Fibroblast of skin of abdomen (primary cell): ENCODE data around the gene PILRA.
"Not testable (repeated sequence)": the region's sequence is repeated elsewhere in the genome, so short reads cannot be mapped to it uniquely, and the experiment has no call there.

ENCODE experiments used
- DNase-seq: peaks from one replicate; pipeline ENCODE4 v3.0.0-alpha.2; 2013

The PILRA gene

DNA sequence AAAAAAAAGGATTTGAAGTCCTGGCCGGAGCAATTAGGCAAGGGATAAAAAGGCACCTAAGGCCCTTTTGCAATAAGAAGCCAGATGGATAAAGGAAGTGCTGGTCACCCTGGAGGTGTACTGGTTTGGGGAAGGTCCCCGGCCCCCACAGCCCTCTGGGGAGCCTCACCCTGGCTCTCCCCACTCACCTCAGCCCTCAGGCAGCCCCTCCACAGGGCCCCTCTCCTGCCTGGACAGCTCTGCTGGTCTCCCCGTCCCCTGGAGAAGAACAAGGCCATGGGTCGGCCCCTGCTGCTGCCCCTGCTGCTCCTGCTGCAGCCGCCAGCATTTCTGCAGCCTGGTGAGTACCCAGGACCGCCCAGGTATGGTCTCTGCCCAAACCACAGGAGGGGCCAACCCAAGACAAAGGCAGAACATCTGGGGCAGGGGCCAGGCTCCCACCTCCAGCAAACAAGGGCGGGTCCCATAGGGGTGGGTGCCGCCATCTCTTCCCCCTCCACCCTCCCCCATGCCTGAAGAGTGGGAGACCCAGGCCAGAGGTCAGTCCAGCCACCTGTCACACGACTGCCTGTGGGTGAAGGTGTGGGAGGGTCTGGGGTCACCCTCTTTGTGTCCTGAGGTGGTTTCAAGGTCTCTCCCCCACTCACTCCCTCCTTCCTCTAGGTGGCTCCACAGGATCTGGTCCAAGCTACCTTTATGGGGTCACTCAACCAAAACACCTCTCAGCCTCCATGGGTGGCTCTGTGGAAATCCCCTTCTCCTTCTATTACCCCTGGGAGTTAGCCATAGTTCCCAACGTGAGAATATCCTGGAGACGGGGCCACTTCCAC, 15.0 kb upstream of the PILRA start, which contains the start of gene PILRB:
PILRB (plus strand) TSS at position 91 of the 830 bp plus-strand sequence; CDS start at position 277, 186 bp downstream.
- no peak for DNase-seq

DNA sequence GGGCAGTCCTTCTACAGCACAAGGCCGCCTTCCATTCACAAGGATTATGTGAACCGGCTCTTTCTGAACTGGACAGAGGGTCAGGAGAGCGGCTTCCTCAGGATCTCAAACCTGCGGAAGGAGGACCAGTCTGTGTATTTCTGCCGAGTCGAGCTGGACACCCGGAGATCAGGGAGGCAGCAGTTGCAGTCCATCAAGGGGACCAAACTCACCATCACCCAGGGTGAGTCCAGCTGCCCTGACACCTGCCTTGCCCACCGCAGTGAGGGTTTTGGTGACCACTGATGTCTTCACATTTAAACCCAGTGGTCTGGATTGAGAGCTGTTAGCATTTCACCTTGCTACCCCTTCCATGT, 14.5 kb upstream of the PILRA start:
- no peak for DNase-seq

DNA sequence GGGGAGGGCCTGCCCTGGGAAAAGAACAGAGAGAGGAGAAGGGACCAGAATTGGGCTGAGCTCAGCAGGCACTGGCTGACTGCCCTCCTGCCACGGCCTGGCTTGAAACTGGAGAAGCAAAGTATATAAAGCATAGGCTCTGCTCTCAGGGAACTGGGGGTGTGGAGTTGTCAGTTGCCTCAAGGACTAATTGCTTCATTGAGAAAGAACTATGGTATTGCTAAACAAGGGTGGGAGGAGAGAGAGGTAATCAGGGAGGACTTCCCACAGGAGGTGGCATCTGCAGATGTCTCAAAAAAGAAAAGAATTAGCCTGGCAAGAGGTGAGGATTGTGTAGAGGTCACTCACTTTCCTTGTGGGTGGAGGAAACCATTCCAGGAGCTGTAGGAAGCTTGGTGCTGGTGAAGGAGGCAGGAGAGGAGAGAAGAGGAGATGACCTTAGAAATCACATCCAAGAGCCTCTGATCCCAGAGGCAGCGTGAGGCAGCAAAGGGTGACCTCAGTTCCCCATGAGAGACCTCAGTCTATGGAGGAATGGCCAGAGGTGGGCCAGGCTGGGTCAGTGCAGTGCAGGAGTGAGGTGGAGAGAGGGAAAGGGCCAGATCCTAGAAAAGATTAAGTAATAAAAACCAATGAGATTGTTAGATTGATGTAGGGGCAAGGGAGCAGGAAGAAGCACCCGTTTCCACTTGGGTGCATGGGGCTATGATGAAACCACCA, 13.0 kb upstream of the PILRA start:
- no peak for DNase-seq

DNA sequence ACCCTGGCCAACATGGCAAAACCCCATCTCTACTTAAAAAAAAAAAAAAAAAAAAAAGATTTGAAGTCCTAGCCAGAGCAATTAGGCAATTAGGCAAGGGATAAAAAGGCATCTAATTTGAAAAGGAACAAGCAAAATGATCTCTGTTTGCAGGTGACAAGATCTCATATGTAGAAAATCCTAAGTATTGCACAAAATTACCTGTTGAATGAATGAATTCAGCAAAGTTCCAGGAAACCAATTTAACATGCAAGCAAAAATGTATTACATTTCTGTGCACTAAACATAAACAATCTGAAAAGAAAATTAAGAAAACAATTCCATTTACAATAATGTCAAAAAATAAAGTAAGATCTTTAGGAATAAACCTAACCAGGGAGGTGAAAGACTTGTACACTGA, 10.2 kb upstream of the PILRA start:
- no peak for DNase-seq

DNA sequence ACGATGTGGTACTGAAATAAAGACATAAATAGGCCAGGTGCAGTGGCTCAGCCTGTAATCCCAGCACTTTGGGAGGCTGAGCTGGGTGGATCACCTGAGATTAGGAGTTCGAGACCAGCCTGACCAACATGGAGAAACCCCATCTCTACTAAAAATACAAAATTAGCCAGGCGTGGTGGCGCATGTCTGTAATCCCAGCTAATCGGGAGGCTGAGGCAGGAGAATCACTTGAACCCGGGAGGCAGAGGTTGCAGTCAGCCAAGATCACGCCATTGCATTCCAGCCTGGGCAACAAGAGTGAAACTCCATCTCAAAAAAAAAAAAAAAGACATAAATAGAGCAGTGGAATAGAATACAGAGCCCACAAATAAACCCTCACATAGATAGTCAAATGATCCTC, 9.5 kb upstream of the PILRA start:
- DNase-seq = not testable (repeated sequence)

DNA sequence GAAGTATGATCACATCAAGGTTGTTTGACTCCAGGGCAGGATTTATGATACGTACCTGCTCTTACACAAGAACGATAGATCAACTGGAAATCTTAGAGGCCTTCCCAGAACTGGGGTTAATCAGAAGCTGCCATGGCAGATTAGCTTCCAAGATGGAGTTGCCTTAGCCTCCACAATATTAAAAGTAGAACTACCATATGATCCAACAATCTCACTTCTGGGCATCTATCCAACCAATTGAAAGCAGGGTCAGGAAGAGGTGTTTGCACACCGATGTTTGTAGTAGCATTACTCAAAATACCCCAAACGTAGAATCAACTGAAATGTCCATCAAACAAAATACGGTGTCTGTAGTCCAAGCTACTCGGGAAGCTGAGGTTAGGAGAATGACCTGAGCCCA, 8.8 kb upstream of the PILRA start:
- no peak for DNase-seq

DNA sequence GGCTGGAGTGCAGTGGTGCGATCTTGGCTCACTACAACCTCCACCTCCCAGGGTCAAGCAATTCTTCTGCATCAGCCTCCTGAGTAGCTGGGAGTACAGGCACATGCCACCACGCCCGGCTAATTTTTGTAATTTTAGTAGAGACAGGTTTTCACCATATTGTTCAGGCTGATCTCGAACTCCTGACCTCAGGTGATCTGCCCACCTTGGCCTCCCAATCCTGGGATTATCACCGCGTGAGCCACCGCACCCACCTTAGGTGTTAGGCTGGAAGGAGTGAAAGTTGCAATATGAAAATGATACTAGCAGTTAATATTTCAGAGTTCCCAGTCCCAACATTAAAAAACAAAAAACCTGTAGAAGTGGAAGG, 7.3 kb upstream of the PILRA start:
- not testable (repeated sequence) for DNase-seq

DNA sequence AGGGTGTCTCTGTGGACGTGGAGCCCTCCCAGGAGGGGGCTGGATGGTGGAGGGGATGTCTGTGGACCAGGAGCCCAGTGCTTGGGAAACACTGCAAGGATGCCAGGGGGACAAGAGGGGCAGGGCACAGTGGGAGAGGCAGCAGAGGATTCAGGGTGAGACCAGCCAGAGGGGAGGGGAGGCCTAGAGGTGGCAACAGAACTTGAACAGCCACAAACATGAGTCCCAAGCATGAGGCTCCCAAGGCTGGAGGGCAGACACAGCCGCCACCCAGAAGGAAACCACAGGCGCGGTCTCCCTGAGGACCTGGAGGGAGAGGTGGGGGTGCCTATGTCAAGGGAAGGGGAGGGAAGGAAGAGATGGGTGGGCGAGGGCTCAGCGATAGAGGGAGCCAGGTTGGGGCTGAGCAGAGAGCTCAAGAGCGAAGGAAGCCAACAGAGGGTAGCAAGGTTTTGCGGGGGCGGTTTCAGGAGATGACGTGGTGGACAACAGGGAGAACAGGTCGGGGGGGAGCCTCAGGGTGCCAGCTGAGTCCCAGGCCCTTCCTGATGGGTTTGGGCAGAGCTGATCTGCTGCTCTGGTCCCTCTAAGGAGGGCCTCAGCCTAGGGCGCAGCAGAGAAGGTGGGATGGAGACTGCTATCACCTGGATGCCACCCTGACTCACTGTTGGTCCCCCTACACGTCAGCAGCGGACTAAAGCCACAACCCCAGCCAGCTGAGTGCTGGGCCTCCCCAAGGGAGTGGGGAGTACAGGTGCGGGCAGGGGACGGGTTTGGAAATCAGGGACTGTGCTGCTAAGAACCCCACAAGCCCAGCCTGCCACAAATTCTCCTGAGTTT, 6.7 kb upstream of the PILRA start:
- no peak for DNase-seq

DNA sequence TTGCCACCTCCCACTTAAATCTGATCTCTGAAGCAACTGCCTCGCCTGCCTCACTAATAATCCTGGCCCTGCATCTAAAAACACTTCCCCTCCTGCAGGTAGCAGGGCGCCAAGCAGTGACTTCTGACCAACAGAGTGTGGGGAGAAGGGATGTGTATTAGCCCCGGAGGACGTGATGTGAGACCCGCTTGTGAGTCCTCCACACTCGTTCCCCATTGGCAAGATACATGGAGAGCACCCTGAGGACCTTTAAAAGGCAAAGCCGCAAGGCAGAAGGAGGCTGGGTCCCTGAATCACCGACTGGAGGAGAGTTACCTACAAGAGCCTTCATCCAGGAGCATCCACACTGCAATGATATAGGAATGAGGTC, 6.1 kb upstream of the PILRA start:
- DNase-seq = no peak

DNA sequence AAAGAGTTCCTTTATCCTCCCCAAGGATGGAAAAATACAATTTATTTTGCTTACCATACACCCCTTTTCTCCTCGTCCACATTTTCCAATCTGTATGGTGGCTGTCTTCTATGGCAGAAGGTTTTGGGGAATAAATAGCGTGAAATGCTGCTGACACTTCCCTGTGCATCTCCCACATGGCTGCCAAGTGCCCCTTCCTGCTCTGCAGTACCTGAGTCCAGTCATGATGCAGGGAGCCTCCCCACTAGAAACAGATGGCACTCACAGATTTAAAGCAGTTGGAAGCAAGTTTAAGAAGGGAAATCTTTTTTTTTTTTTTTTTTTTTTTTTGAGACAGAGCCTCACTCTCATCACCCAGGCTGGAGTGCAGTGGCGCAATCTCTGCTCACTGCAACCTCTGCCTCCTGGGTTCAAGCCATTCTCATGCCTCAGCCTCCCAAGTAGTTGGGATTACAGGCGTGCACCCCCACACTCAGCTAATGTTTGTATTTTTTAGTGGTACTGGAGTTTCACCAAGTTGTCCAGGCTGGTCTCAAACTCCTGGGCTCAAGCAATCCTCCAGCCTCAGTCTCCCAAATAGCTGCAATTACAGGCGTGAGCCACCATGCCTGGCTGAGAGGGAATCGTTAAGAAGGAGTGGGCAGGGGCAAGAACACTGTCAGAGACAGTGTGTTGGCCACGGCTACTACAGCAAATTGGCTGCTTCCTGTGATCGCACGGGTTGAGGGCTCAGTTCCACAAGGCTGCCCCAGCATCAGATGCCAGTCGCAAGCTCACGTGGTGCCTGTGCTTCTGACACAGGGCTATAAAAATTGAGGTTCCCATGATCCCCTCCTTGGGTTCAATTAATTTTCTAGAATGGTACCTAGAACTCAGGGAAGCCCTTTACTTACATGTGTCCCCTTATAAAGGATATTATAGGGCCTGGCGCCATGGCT, 5.3 kb upstream of the PILRA start:
- DNase-seq = no peak

DNA sequence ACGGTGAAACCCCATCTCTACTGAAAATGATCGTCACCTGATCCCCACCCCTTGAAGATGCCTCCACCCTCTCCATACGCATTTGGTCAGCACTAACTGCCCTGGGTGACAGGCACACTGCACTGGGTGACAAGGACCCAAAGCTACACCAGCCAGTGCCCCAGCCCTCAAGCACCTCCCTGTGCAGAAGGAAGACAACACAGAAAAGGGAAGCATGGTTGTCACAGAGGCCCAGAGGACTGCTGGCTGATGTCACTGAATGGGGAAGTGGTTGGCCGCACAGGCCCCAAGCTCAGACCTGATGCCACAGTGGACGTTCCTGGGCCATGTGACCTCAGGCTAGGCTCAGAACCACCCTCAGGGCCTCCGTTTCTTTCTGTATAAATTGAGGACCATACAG, 4.2 kb upstream of the PILRA start:
- DNase-seq = no peak

DNA sequence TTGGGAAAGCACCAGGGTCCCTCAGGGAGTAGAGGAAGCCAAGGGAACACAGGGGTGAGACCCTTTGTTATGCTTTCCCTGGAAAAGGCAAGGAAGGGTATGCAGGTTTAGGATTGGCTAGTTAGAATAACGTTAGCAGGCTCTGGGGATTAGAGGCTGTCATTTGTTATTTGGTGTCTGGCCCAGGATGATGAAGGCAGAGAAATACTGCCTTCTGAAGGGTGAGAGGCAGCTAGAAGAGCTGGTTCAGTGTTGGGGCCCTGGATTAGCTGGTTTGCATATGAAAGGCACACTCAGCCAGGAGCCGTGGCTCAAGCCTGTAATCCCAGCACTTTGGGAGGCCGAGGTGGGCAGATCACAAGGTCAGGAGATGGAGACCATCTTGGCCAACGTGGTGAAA, 3.0 kb upstream of the PILRA start:
- DNase-seq = no peak

DNA sequence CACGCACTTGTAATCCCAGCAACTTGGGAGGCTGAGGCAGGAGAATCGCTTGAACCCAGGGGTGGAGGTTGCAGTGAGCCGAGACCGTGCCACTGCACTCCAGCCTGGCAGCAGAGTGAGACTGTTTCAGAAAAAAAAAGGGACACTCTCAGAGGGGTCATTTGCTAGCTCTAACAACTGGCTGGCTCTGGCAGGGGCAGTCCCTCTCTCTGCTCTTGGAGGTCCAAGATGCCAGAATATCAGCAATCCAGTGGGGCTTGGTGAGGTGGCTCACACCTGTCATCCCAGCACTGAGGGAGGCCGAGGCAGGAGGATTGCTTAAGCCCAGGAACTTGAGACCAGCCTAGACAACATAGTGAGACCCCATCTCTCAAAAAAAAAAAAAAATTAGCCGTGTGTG, 2.5 kb upstream of the PILRA start:
- DNase-seq = no peak

DNA sequence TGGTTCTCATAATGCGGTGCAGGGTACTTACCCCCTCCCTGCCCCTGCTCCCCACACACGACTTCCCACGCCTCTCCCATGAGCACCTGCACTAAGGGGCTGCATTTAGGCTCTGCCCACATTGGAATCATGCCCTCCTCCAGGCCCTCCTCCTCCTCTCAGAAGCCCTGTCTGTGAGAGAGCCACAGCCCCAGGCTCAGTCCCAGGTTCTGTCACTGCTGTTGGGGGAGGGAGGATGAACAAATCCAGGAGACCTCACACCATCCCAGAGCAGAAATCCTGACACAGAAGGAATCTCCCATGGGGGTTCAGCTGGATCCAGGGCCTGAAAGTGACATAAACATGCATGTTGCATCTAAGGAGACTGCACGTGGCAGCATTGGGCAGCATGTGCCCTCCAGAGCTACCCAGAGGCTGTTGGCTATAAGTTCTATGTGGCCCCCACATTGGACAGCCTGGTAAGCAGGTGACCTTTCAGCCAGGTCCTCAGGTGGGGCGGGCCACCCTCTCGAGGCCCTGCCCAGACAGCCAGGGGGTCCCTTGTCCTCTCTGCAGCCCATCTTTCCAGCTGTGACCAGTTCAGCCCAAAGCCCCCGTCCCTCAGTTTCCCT, 1.6 kb upstream of the PILRA start:
- DNase-seq = no peak

DNA sequence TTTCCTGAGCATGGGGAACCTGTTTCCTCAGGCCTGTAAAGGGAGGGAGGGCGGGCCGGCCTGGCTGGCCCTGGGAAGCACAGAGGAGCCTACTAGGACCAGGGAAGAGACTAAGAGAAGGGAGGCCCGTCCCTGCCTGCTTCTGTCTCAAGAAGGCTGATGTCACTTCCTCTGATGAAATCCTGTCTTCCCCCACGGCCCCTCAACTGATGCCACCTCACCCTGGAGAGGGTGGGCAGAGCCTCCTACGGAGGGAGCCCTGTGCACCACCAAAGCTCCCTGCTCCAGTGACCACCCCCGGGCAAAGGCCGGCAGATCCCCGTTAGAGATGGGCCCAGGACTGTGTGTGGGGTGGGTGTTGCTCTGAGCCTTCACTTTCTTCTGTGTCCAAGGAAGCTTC, 1.0 kb upstream of the PILRA start:
- DNase-seq = peak; percentile 47

DNA sequence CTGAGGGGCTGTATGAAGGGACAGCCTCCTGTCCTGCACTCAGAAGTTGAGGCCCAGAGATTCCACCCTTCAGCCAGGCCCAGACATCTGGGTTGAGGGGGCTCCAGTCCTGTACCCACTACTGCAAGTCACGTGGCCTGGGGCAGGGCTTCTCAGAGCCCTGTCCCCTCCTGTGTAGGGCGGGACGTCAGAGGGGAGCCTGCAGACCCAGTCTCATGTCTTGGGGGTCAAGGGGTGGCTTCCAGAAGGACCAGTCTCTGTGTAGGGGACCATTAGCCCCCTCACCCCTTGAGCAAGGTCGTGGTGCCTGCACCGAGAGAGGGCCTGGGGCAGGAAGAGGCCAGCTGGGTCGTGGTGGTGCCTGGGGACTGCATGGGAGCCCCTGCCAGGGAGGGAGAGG, 593 bp upstream of the PILRA start:
- DNase-seq = no peak

DNA sequence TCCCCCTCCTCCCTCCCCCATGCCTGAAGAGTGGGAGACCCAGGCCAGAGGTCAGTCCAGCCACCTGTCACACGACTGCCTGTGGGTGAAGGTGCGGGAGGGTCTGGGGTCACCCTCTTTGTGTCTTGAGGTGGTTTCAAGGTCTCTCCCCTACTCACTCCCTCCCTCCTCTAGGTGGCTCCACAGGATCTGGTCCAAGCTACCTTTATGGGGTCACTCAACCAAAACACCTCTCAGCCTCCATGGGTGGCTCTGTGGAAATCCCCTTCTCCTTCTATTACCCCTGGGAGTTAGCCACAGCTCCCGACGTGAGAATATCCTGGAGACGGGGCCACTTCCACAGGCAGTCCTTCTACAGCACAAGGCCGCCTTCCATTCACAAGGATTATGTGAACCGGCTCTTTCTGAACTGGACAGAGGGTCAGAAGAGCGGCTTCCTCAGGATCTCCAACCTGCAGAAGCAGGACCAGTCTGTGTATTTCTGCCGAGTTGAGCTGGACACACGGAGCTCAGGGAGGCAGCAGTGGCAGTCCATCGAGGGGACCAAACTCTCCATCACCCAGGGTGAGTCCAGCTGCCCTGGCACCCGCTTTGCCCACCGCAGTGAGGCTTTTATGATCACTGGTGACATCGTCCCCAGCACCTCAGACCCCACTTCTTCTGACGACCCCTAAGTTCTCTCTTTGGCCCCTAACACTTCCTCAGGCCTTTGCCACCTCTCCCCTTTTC, 747 bp downstream of the PILRA start:
- not testable (repeated sequence) for DNase-seq

DNA sequence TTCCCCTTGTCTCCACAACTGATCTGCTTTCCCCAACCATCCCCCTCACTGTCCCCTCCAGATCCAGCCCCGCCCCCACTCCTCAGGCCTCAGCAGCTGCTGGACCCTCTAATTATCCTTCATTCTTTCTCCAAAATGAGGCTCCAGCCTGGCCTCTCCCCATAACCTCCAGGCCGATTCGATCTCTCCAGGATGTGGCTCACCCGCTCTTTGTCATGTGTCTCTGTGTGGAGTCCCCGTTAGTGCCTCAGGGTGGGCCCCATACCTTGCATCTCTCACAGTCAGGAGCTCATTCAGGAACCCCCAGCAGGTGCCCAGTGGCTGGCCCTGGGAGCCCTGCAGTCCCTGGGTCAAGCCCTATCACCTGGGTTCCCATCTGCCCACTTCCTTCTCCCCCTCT, 1.3 kb downstream of the PILRA start:
- DNase-seq = no peak

DNA sequence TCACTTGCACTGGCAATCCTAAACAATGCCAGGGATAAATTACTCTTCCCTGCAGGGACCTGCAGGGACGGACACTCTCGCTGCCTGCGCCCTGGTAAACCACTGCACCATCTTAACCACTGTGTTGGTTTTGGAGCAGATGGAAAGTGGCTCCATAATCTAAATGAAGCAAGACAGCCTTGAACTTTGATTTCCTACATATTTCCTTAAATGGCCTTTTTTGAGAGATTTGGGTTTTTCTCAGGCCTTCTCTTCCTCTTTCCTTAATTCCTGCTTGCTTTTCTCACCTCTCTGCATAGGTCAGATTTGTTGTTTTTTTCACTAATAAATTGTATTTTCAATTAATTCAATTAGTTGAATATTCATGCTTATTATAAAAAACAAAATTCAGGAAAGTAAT, 2.8 kb downstream of the PILRA start:
- DNase-seq = no peak

DNA sequence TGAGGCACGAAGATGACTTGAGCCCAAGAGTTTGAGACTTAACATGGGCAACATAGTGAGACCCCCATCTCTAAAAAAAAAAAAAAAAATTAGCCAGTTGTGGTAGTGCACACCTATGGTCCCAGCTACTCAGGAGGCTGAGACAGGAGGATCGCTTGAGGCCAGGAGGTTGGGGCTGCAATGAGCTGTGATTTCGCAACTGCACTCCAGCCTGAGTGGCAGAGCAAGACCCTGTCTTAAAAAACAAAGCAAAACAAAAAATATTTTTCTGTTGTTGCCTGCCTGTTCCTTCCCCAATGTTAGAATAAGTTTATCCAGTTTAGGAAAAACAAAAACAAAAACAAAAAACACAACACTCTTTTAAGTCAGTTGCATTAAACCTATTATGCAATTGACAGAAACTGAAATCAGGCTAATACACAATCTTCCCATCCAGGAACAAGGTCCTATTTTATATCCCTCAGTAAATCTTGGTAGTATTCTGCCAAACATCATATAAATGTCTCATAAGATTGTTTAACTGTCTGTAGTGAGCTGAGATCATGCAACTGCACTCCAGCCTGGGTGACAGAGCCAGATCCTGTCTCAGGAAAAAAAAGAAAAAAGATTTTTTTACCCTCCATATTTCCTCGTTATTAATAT, 4.9 kb downstream of the PILRA start:
- DNase-seq = no peak

DNA sequence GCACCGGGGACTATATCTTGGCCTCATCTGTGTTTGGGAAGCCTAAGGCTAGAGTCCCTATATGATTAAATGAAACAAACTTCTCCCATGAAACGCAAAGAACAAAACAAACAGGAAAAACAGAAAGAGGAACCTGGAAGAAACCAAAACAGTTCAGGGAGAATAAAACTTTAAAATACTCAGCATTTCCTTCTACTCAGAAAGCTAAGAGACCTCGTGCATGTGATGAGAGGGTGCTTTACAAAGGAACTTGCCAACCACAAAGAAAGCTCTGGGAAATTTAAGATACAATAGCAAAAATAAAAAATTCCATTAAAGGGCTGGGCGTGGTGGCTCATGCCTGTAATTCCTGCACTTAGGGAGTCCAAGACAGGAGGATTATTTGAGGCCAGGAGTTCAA, 6.9 kb downstream of the PILRA start:
- no peak for DNase-seq
